ENCODE results near the gene PSMB8. TPM values are rescaled to one million over a fixed set of nuclear protein-coding genes. Genes with fewer than 3 reads are reported as not detected.

PSMB8 gene
- total RNA-seq, result 185 TPM
- polyA plus RNA-seq, result 100 to 1,000 TPM; 462 to 803 (median 547) TPM

DNA sequence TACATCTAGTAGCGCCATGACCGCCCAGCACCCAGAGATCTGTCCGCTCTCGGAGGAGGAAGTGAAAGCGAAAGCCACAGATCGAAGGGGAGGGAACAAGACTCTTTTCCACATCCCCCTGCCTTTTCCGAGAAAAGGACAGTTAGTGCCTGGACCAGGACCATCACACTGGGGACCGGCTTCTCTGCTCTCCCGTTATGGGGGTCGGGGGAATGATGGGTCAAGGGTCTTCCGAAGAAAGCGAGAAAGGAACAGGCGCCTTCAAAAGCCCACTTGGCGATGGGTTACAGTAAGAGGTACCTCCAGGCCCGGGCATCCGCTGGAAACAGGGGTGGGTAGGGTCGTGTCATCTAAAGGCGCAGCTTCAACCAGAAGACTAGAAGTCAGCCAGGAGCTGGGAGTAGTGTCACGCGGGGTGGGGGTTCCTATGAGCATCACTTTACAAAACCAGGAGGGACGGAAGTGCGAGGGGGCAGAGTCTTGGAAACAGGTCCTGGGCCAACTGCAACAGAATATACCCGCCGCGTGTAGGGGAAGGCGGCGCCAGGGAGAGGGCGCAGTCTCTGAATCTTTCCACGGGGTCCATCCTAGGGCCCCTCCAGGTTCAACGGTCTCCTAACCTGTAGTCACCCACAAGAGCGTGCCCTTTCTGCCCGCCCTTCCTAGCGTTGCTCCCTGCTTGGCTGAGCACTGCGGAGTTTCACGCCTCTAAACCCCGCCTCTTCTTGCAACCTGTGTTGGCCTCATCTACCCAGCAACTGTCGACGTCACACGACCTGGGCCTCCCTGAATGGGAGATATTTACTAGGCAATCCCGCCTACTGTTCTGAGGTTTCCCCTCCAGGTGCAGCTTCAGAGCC is at the start of gene PSMB8:
Gene PSMB8, minus strand, starts transcription at position 69 of the 860 bp plus-strand sequence. Its CDS starts 51 bp downstream, at position 18.
- Histone ChIP-seq H3K4me3 (ENCODE audit: low read depth, low read length) (peak within 1 kb of the TSS; percentile 94), H3K9me3 (ENCODE audit: control insufficient read depth in 2 of 2, low read length in 2 of 2) (no peaks in the 10 kb centered on the region), H3K4me1 (ENCODE audit: control insufficient read depth, insufficient read depth, low read length, poor library complexity, severe bottlenecking) (peaks cover 90% of the 10 kb centered on the region), H3K36me3 (ENCODE audit: control insufficient read depth, insufficient read depth, low read length) (peaks cover 58% of the 10 kb centered on the region), H3K27me3 (ENCODE audit: control insufficient read depth, insufficient read depth, low read length) (no peaks in the 10 kb centered on the region), H3K27ac (ENCODE audit: insufficient read depth, low read length, poor library complexity, severe bottlenecking) (peak within 1 kb of the TSS; percentile 99)
- Mint-ChIP-seq H3K36me3 (peaks cover 75% of the 10 kb centered on the region), H3K9me3 (no peaks in the 10 kb centered on the region), H3K4me1 (peaks cover 14 to 82% (median 62%) of the 10 kb centered on the region in 4 donors), H3K27ac (peak within 1 kb of the TSS; percentile 100), H3K27me3 (peaks cover 4% of the 10 kb centered on the region), H3K4me3 (peak within 1 kb of the TSS; percentile 96 to 99 (median 98))
- ATAC-seq (ENCODE audit: low read depth in 2 of 2) (peak; percentile 83 to 84), DNase-seq (peak; percentile 98 to 99 (median 98))

DNA sequence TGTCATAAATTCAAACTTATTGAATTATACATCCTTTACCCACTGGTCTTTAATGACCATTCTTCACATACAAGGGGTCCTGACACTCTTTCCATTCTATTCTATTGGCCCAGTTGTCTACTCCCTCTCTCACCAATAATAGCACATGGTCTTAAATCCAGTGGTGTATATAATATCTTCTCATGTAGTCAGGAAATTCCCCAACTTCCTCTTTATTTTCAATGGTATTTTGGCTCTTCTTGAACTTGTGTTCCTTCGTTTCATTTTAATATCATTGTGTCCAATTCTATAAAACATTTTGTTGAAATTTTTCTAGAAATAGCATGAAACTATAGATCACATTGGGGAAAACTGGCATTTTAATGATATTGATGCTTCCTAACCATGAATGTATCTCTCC is 47.0 kb upstream of the PSMB8 start:
- no peak overlapping the region for H3K4me3 Mint-ChIP-seq
- Histone ChIP-seq H3K9me3 (ENCODE audit: control insufficient read depth in 2 of 2, low read length in 2 of 2) (no peaks in the 10 kb centered on the region), H3K4me3 (ENCODE audit: low read depth, low read length) (no peak overlapping the region), H3K27ac (ENCODE audit: insufficient read depth, low read length, poor library complexity, severe bottlenecking) (no peak overlapping the region), H3K27me3 (ENCODE audit: control insufficient read depth, insufficient read depth, low read length) (no peaks in the 10 kb centered on the region), H3K36me3 (ENCODE audit: control insufficient read depth, insufficient read depth, low read length) (no peaks in the 10 kb centered on the region), H3K4me1 (ENCODE audit: control insufficient read depth, insufficient read depth, low read length, poor library complexity, severe bottlenecking) (peaks cover 13% of the 10 kb centered on the region)
- DNase-seq (no peak), ATAC-seq (ENCODE audit: low read depth in 2 of 2) (no peak)
- peaks cover 0 to 1% (median 0%) of the 10 kb centered on the region in 7 donors for H3K9me3 Mint-ChIP-seq
- H3K27me3 Mint-ChIP-seq, result peaks cover 14% of the 10 kb centered on the region
- H3K27ac Mint-ChIP-seq, result no peak overlapping the region
- H3K4me1 Mint-ChIP-seq, result peaks cover 7 to 25% (median 16%) of the 10 kb centered on the region in 4 donors
- H3K36me3 Mint-ChIP-seq, result no peaks in the 10 kb centered on the region

DNA sequence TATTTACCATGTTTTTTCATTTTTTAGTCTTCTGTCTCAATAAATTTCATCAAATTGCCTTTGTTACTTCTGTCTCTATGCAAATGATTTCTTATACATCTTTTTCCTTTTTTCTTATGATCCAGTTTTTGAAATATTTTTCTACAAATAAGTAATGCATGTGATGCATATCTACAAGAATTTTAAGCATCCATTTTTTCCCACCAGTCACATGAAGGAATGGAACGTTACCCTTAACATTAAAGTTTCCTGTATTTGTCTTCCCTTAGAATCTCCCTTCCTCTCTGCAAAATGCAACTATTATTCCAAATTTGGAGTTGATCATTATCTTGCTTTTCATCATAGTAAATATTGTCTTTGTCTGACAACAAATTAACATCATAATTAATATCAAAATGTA is 45.7 kb upstream of the PSMB8 start:
- Histone ChIP-seq H3K9me3 (ENCODE audit: control insufficient read depth in 2 of 2, low read length in 2 of 2) (no peaks in the 10 kb centered on the region), H3K4me3 (ENCODE audit: low read depth, low read length) (no peak overlapping the region), H3K27me3 (ENCODE audit: control insufficient read depth, insufficient read depth, low read length) (no peaks in the 10 kb centered on the region), H3K4me1 (ENCODE audit: control insufficient read depth, insufficient read depth, low read length, poor library complexity, severe bottlenecking) (peaks cover 4% of the 10 kb centered on the region), H3K27ac (ENCODE audit: insufficient read depth, low read length, poor library complexity, severe bottlenecking) (no peak overlapping the region), H3K36me3 (ENCODE audit: control insufficient read depth, insufficient read depth, low read length) (no peaks in the 10 kb centered on the region)
- no peaks in the 10 kb centered on the region for H3K36me3 Mint-ChIP-seq
- H3K27ac Mint-ChIP-seq, result no peak overlapping the region
- peaks cover 19% of the 10 kb centered on the region for H3K27me3 Mint-ChIP-seq
- peaks cover 2 to 19% (median 9%) of the 10 kb centered on the region in 4 donors for H3K4me1 Mint-ChIP-seq
- no peak overlapping the region for H3K4me3 Mint-ChIP-seq
- ATAC-seq (ENCODE audit: low read depth in 2 of 2) (no peak), DNase-seq (no peak)
- peaks cover 0 to 1% (median 0%) of the 10 kb centered on the region in 7 donors for H3K9me3 Mint-ChIP-seq

DNA sequence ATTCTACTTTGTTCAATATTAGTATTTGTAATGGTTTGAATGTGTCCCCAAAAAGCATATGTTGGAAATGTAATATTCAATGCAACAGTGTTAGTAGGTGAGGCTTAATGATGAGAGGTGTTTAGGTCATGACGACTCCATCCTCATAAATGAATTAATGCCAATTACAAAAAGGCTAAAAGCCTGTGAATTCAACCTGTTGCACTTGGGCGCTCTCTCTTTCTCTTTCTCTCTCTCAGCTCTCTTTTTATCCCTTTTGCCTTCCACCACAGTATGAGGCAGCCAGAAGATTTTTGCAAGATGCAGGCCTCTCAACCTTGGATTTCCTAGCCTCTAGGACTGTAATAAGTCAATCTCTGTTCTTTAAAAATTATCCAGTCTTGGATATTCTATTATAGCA is 44.7 kb upstream of the PSMB8 start:
- Histone ChIP-seq H3K9me3 (ENCODE audit: control insufficient read depth in 2 of 2, low read length in 2 of 2) (no peaks in the 10 kb centered on the region), H3K4me3 (ENCODE audit: low read depth, low read length) (no peak overlapping the region), H3K36me3 (ENCODE audit: control insufficient read depth, insufficient read depth, low read length) (no peaks in the 10 kb centered on the region), H3K4me1 (ENCODE audit: control insufficient read depth, insufficient read depth, low read length, poor library complexity, severe bottlenecking) (peaks cover under 1% of the 10 kb centered on the region), H3K27me3 (ENCODE audit: control insufficient read depth, insufficient read depth, low read length) (no peaks in the 10 kb centered on the region), H3K27ac (ENCODE audit: insufficient read depth, low read length, poor library complexity, severe bottlenecking) (no peak overlapping the region)
- no peak for ATAC-seq (ENCODE audit: low read depth in 2 of 2)
- Mint-ChIP-seq H3K9me3 (peaks cover 0 to 1% (median 0%) of the 10 kb centered on the region in 7 donors), H3K36me3 (no peaks in the 10 kb centered on the region), H3K4me1 (peaks cover 2 to 13% (median 5%) of the 10 kb centered on the region in 4 donors), H3K27me3 (peaks cover 25% of the 10 kb centered on the region), H3K27ac (peak overlapping the region in 1 of 3 donors; percentile 67), H3K4me3 (peak overlapping the region in 2 of 4 donors; percentile 26 to 69)
- no peak for DNase-seq

DNA sequence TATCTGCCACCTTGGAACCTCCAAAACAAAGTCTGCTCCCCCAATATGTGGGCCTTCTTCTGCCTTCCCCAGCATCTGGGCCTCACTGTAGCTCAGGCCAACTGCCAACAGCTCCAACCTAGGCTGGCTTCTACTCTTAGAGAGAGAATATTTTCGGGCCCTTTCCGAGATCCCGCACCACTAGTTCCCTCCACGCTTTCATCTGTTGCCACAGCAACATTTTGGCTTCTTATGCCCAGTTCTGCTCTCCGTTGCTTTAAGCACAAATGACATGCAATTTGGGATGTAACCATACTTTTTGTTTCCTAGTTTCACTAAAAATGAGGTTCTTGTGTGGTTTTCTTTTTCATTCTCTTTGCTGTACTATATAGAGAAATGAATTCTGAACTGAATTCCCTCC is 43.8 kb upstream of the PSMB8 start:
- Mint-ChIP-seq H3K27me3 (peaks cover 27% of the 10 kb centered on the region), H3K4me3 (no peak overlapping the region), H3K9me3 (peaks cover 0 to 1% (median 0%) of the 10 kb centered on the region in 7 donors), H3K27ac (no peak overlapping the region), H3K4me1 (peaks cover 0 to 8% (median 3%) of the 10 kb centered on the region in 4 donors), H3K36me3 (no peaks in the 10 kb centered on the region)
- Histone ChIP-seq H3K36me3 (ENCODE audit: control insufficient read depth, insufficient read depth, low read length) (no peaks in the 10 kb centered on the region), H3K9me3 (ENCODE audit: control insufficient read depth in 2 of 2, low read length in 2 of 2) (no peaks in the 10 kb centered on the region), H3K4me1 (ENCODE audit: control insufficient read depth, insufficient read depth, low read length, poor library complexity, severe bottlenecking) (no peaks in the 10 kb centered on the region), H3K27me3 (ENCODE audit: control insufficient read depth, insufficient read depth, low read length) (no peaks in the 10 kb centered on the region), H3K4me3 (ENCODE audit: low read depth, low read length) (no peak overlapping the region), H3K27ac (ENCODE audit: insufficient read depth, low read length, poor library complexity, severe bottlenecking) (no peak overlapping the region)
- no peak for DNase-seq
- ATAC-seq (ENCODE audit: low read depth in 2 of 2), result no peak

DNA sequence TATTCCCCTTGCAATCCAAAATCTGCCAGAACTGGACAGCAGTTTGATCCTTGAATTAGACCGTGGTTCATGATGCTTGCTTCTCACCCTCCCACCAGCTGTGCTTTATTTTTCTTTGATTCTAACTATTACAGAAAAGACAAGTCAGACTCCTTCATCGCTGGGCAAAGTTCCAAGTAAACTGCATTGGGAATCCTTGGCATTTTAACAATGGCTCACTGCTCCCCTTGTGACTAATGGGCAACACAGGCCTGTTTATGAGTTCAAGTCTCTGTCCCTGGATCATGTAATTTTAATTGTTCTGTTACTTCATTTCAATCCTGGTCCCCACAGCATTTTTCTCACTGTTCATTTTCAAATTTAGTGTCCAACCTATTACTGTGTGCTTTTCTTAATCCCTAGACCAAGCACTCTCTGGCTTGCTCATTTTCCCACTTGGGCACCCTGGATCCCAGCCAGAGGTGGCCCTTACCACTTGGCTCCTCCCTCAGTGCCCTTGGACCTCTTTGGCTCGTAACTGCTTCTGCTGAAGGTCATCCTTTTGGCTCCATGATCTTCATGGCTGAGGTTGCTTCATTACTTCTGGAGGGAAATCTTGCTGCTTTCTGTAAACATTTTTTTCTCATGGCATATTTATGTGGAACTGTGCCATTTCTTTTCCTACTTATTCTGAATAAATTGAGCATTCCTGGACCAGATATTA is 43.0 kb upstream of the PSMB8 start:
- Mint-ChIP-seq H3K4me1 (peaks cover 0 to 6% (median 2%) of the 10 kb centered on the region in 4 donors), H3K4me3 (no peak overlapping the region), H3K27me3 (peaks cover 23% of the 10 kb centered on the region), H3K9me3 (peaks cover 0 to 1% (median 0%) of the 10 kb centered on the region in 7 donors), H3K36me3 (no peaks in the 10 kb centered on the region), H3K27ac (no peak overlapping the region)
- H3K4me1 ChIP-seq (ENCODE audit: control insufficient read depth, insufficient read depth, low read length, poor library complexity, severe bottlenecking), result no peaks in the 10 kb centered on the region
- no peaks in the 10 kb centered on the region for H3K27me3 ChIP-seq (ENCODE audit: control insufficient read depth, insufficient read depth, low read length)
- no peak overlapping the region for H3K27ac ChIP-seq (ENCODE audit: insufficient read depth, low read length, poor library complexity, severe bottlenecking)
- ATAC-seq (ENCODE audit: low read depth in 2 of 2) (no peak), DNase-seq (no peak)
- H3K36me3 ChIP-seq (ENCODE audit: control insufficient read depth, insufficient read depth, low read length), result no peaks in the 10 kb centered on the region
- no peaks in the 10 kb centered on the region for H3K9me3 ChIP-seq (ENCODE audit: control insufficient read depth in 2 of 2, low read length in 2 of 2)
- H3K4me3 ChIP-seq (ENCODE audit: low read depth, low read length), result no peak overlapping the region

GRCh38 chr6:32885698-32886286 is 41.9 kb upstream of the PSMB8 start:
- H3K4me3 Mint-ChIP-seq, result peak overlapping the region in 2 of 4 donors; percentile 4 to 11
- H3K9me3 Mint-ChIP-seq, result peaks cover 0 to under 1% (median 0%) of the 10 kb centered on the region in 7 donors
- DNase-seq (peak in 2 of 3 donors; percentile 79 to 89), ATAC-seq (ENCODE audit: low read depth in 2 of 2) (peak; percentile 53)
- peaks cover 0 to 6% (median 2%) of the 10 kb centered on the region in 4 donors for H3K4me1 Mint-ChIP-seq
- peaks cover 5% of the 10 kb centered on the region for H3K36me3 Mint-ChIP-seq
- H3K36me3 ChIP-seq (ENCODE audit: control insufficient read depth, insufficient read depth, low read length), result no peaks in the 10 kb centered on the region
- no peaks in the 10 kb centered on the region for H3K4me1 ChIP-seq (ENCODE audit: control insufficient read depth, insufficient read depth, low read length, poor library complexity, severe bottlenecking)
- no peak overlapping the region for H3K27ac ChIP-seq (ENCODE audit: insufficient read depth, low read length, poor library complexity, severe bottlenecking)
- peaks cover 26% of the 10 kb centered on the region for H3K27me3 Mint-ChIP-seq
- no peak overlapping the region for H3K4me3 ChIP-seq (ENCODE audit: low read depth, low read length)
- no peak overlapping the region for H3K27ac Mint-ChIP-seq
- H3K9me3 ChIP-seq (ENCODE audit: control insufficient read depth in 2 of 2, low read length in 2 of 2), result no peaks in the 10 kb centered on the region
- no peaks in the 10 kb centered on the region for H3K27me3 ChIP-seq (ENCODE audit: control insufficient read depth, insufficient read depth, low read length)

Measured in CD4-positive, CD25-positive, alpha-beta regulatory T cell (primary cell).